H1 (cell line): ENCODE data around the gene CLCN5. TPM values are rescaled to one million over a fixed set of nuclear protein-coding genes. Genes with fewer than 3 reads are reported as not detected.
A peak's percentile ranks its signal among the peaks of the same experiment; 100 is the strongest.

Experiments used
- CTCF ChIA-PET: fragments of 300-600 bp; sonication (Branson Sonifier 250); formaldehyde crosslinking; loops from one replicate; lab custom pipeline; 2021; ENCODE audit not compliant: partially characterized antibody; lab: Charles Lee
- POLR2A ChIA-PET: fragments of 300-600 bp; sonication (Branson Sonifier 250); formaldehyde crosslinking; loops from one replicate; lab custom pipeline; 2021; ENCODE audit warnings: inconsistent platforms; ENCODE audit not compliant: partially characterized antibody; lab: Charles Lee
- DNase-seq, 2 experiments: peaks; one replicate each; pipeline versions ENCODE4 v3.0.0 to v3.0.0-alpha.2; 2010 to 2022; ENCODE audit warnings: low spot score in 2 of 2, low read depth in 1 of 2, mixed read lengths in 1 of 2
- FAIRE-seq: peaks from 2 replicates; lab custom pipeline; 2011; peaks lifted over from hg19 to GRCh38; lab: Jason Lieb, UNC
- H2AFZ ChIP-seq: 2 replicates; pipeline ENCODE4 v1.8.1; 2012; ENCODE audit warnings: low read length, inconsistent platforms
- H2AK5ac ChIP-seq: 2 replicates; pipeline ENCODE4 v1.6.1; 2013; ENCODE audit warnings: low read depth, low read length
- H2BK120ac ChIP-seq: replicated peaks from 2 replicates; pipeline ENCODE3; 2013; ENCODE audit warnings: low read depth, low read length, inconsistent platforms
- H2BK12ac ChIP-seq: 2 replicates; pipeline ENCODE4 v1.6.1; 2013; ENCODE audit warnings: low read depth, low read length
- H2BK15ac ChIP-seq: 2 replicates; pipeline ENCODE4 v1.6.1; 2013; ENCODE audit warnings: low read length
- H2BK20ac ChIP-seq: 2 replicates; pipeline ENCODE4 v1.6.1; 2013; ENCODE audit warnings: low read length
- H2BK5ac ChIP-seq: 2 replicates; pipeline ENCODE4 v1.6.1; 2013; ENCODE audit warnings: low read depth, low read length
- H3K14ac ChIP-seq: 2 replicates; pipeline ENCODE4 v1.6.1; 2013; ENCODE audit warnings: inconsistent platforms; ENCODE audit not compliant: insufficient read length
- H3K18ac ChIP-seq: 2 replicates; pipeline ENCODE4 v1.6.1; 2013; ENCODE audit warnings: low read length; ENCODE audit errors: extremely low read depth
- H3K23ac ChIP-seq: 2 replicates; pipeline ENCODE4 v1.6.1; 2013; ENCODE audit warnings: inconsistent platforms; ENCODE audit not compliant: insufficient read length
- H3K23me2 ChIP-seq: 2 replicates; pipeline ENCODE4 v1.6.1; 2013; ENCODE audit warnings: low read depth, low read length
- H3K27ac ChIP-seq: 2 replicates; pipeline ENCODE4 v1.6.1; 2011; ENCODE audit warnings: low read depth, low read length, inconsistent platforms
- H3K27me3 ChIP-seq, 4 experiments: replicated peaks in 1 of 4; 1 replicate in 1 of 4; 2 replicates in 3 of 4; pipeline versions ENCODE4 v1.6.1 to v1.8.1; 2011 to 2013; ENCODE audit warnings: low read length in 3 of 4, mild to moderate bottlenecking in 3 of 4, inconsistent platforms in 2 of 4, mixed read lengths in 2 of 4, moderate library complexity in 1 of 4; ENCODE audit not compliant: control insufficient read depth in 3 of 4, insufficient read depth in 3 of 4; ENCODE audit errors: extremely low read depth in 1 of 4
- H3K36me3 ChIP-seq, 4 experiments: 2 replicates each; pipeline versions ENCODE4 v1.6.1 to v1.8.1; 2011 to 2013; ENCODE audit warnings: mild to moderate bottlenecking in 4 of 4, low read length in 3 of 4, moderate library complexity in 2 of 4, control low read depth in 1 of 4, inconsistent platforms in 1 of 4; ENCODE audit not compliant: insufficient read depth in 4 of 4, control insufficient read depth in 2 of 4
- H3K4ac ChIP-seq: replicated peaks from 2 replicates; pipeline ENCODE3; 2013; ENCODE audit warnings: low read length, low read depth, mixed read lengths, inconsistent platforms; ENCODE audit not compliant: insufficient read length
- H3K4me1 ChIP-seq, 4 experiments: replicated peaks in 1 of 4; 1 replicate in 1 of 4; 2 replicates in 3 of 4; pipeline versions ENCODE4 v1.6.1 to v1.8.1; 2011 to 2013; ENCODE audit warnings: low read length in 3 of 4, inconsistent platforms in 2 of 4, mixed read lengths in 1 of 4; ENCODE audit not compliant: insufficient read depth in 4 of 4, control insufficient read depth in 3 of 4
- H3K4me2 ChIP-seq, 2 experiments: 2 replicates each; pipeline versions ENCODE4 v1.6.1 to v1.8.1; 2011 to 2013; ENCODE audit warnings: low read depth in 2 of 2, low read length in 2 of 2, control low read depth in 1 of 2, inconsistent platforms in 1 of 2, mild to moderate bottlenecking in 1 of 2; ENCODE audit not compliant: insufficient read depth in 1 of 2
- H3K4me3 ChIP-seq, 4 experiments: fragments of 200-600, 300-600 bp in 1 of 4; sonication (generic), shearing (Covaris generic), sonication (Bioruptor Twin) in 1 of 4; 2 replicates each; pipeline versions ENCODE4 v1.5.1 to v1.8.1; 2011 to 2016; ENCODE audit warnings: low read length in 4 of 4, low read depth in 3 of 4, control low read depth in 2 of 4, inconsistent platforms in 2 of 4, mild to moderate bottlenecking in 2 of 4, mixed read lengths in 1 of 4, moderate library complexity in 1 of 4; ENCODE audit not compliant: insufficient read depth in 2 of 4; ENCODE audit errors: extremely low read depth in 1 of 4
- H3K56ac ChIP-seq: replicated peaks from 2 replicates; pipeline ENCODE3; 2013; ENCODE audit warnings: low read depth, mild to moderate bottlenecking, mixed read lengths, low read length, inconsistent platforms; ENCODE audit not compliant: insufficient read length
- H3K79me1 ChIP-seq: 2 replicates; pipeline ENCODE4 v1.6.1; 2013; ENCODE audit warnings: low read depth, low read length, control low read depth
- H3K79me2 ChIP-seq, 2 experiments: 2 replicates each; pipeline versions ENCODE4 v1.6.1 to v1.8.1; 2012 to 2013; ENCODE audit warnings: low read length in 2 of 2, mild to moderate bottlenecking in 2 of 2, inconsistent platforms in 1 of 2; ENCODE audit not compliant: insufficient read depth in 2 of 2, control insufficient read depth in 1 of 2
- H3K9ac ChIP-seq, 4 experiments: replicated peaks in 1 of 4; 1 replicate in 1 of 4; 2 replicates in 3 of 4; pipeline versions ENCODE4 v1.6.1 to v1.8.1; 2011 to 2013; ENCODE audit warnings: low read depth in 3 of 4, low read length in 3 of 4, control low read depth in 2 of 4, mild to moderate bottlenecking in 2 of 4, moderate library complexity in 2 of 4, inconsistent platforms in 1 of 4; ENCODE audit errors: extremely low read depth in 1 of 4
- H3K9me3 ChIP-seq, 2 experiments: 2 replicates each; pipeline versions ENCODE4 v1.6.1 to v1.8.1; 2012 to 2013; ENCODE audit warnings: mild to moderate bottlenecking in 2 of 2, moderate library complexity in 2 of 2, control low read depth in 1 of 2, inconsistent platforms in 1 of 2, low read depth in 1 of 2, low read length in 1 of 2, mixed read lengths in 1 of 2; ENCODE audit not compliant: insufficient read depth in 2 of 2
- H4K20me1 ChIP-seq, 2 experiments: replicated peaks in 1 of 2; 2 replicates each; pipeline versions ENCODE3 to v1.8.1; 2011 to 2013; ENCODE audit warnings: inconsistent platforms in 2 of 2, low read length in 2 of 2, mild to moderate bottlenecking in 1 of 2; ENCODE audit not compliant: insufficient read depth in 2 of 2, control insufficient read depth in 1 of 2
- H4K5ac ChIP-seq: 2 replicates; pipeline ENCODE4 v1.6.1; 2013; ENCODE audit warnings: low read length, low read depth, mixed read lengths, inconsistent platforms; ENCODE audit not compliant: insufficient read length
- H4K8ac ChIP-seq: 2 replicates; pipeline ENCODE4 v1.8.0; 2013; ENCODE audit warnings: mild to moderate bottlenecking, moderate library complexity, low read length, inconsistent platforms; ENCODE audit not compliant: insufficient read depth; ENCODE audit errors: extremely low read depth
- H4K91ac ChIP-seq: replicated peaks from 2 replicates; pipeline ENCODE3; 2013; ENCODE audit warnings: low read length, mixed read lengths, inconsistent platforms; ENCODE audit not compliant: insufficient read length
- SP1 ChIP-seq: IDR thresholded peaks from 2 replicates; pipeline ENCODE4 v1.6.1; 2011; ENCODE audit warnings: low read depth, low read length
- WGBS, 2 experiments: shearing (Covaris generic) in 1 of 2; methylation state at CpG; one replicate each; pipeline versions ENCODE4 v1.1.6 to v1.1.7; 2013 to 2015; ENCODE audit warnings: low lambda C conversion rate in 2 of 2, mixed read lengths in 2 of 2, inconsistent platforms in 1 of 2, low coverage in 1 of 2, missing lambda C conversion rate in 1 of 2; ENCODE audit not compliant: insufficient replicate concordance in 2 of 2, insufficient coverage in 1 of 2, insufficient read length in 1 of 2; ENCODE audit errors: extremely low coverage in 1 of 2, missing lambda C conversion rate in 1 of 2; 5-methylcytosine and 5-hydroxymethylcytosine counted together
- polyA plus RNA-seq, 7 experiments: library from polyadenylated mRNA; depleted of rRNA in 3 of 7; stranded (reverse) in 5 of 7; unstranded in 2 of 7; fragments of >200 nt in 5 of 7; fragments of 200-250 nt in 2 of 7; gene quantifications; 1 replicate in 5 of 7; 2 replicates in 1 of 7; 4 replicates in 1 of 7; pipeline versions ENCODE4 v1.2.1 to v1.2.3, GENCODE V29; 2011 to 2013; ENCODE audit warnings: missing spikeins in 2 of 7, mixed read lengths in 2 of 7
- total RNA-seq: library from RNA; stranded (reverse); fragmentation: NEBNext Ultra II Directional; extraction: Animal tissue kit (Norgen Biotek cat#: 25700); gene quantifications from 2 replicates; pipeline ENCODE4 v1.2.1, GENCODE V29; 2021
- TF ChIP-seq, protein P1 (sequence below): IDR thresholded peaks from 2 replicates; pipeline ENCODE4 v1.6.1; 2012; ENCODE audit warnings: low read length, inconsistent platforms

CLCN5 gene
- total and polyA plus RNA-seq, 2 of the 8 experiments (the other 6 are each of a cell fraction or from before 2014, with no cell fraction given), result 4.2 to 9.7 TPM

DNA sequence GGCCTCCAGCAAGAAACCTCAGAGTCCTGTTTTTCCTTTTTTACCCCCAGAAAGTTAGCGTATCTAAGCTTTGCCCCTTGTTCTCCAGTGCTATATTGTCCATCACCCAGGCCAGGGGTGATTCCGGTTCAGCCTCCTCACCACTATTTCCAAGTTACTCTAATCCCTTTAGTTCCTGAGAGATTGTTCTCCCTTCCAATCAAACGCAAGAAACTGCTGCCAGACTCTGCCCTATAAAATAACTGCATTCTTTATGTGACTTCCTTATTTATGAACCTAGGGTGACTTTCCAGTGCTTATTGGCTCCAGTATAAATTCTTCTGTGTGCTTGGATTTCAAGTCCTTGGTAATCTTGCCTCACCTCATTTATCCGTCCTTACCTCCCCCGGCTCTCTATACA lies 65.7 kb downstream of the CLCN5 start:
- Histone ChIP-seq H3K27ac (no peak overlapping the region), H3K9ac (no peak overlapping the region), H3K56ac (no peak overlapping the region), H2AFZ (no peak overlapping the region), H3K4ac (no peak overlapping the region), H3K9me3 (no peaks in the 10 kb centered on the region), H2BK12ac (no peak overlapping the region), H2BK5ac (no peak overlapping the region), H4K5ac (no peak overlapping the region), H2AK5ac (no peak overlapping the region), H3K23ac (no peak overlapping the region), H3K79me1 (no peaks in the 10 kb centered on the region), H3K14ac (no peak overlapping the region), H2BK15ac (no peak overlapping the region), H4K8ac (no peak overlapping the region), H3K4me1 (no peaks in the 10 kb centered on the region), H3K4me3 (no peak overlapping the region), H3K23me2 (no peaks in the 10 kb centered on the region), H2BK120ac (no peak overlapping the region), H2BK20ac (no peak overlapping the region), H3K36me3 (no peaks in the 10 kb centered on the region), H3K18ac (no peak overlapping the region), H3K27me3 (no peaks in the 10 kb centered on the region), H4K91ac (no peak overlapping the region), H3K4me2 (no peak overlapping the region), H3K79me2 (no peaks in the 10 kb centered on the region), H4K20me1 (no peaks in the 10 kb centered on the region)
- no peak for DNase-seq
- ChIA-PET CTCF (interaction anchor here (1.1 kb wide), 1 partner anchor 69 kb away, joined by 4 read pairs; no protein-coding TSS in a partner anchor), POLR2A (interaction anchor here (1.1 kb wide), 1 partner anchor 13 kb away, joined by 3 read pairs; no protein-coding TSS in a partner anchor)
- 71% methylated on average over 5 of the region's 5 CpGs; no CpG with 5 or more reads in 1 of the 2 experiments for WGBS, 2 experiments
- TF ChIP-seq, protein P1, sequence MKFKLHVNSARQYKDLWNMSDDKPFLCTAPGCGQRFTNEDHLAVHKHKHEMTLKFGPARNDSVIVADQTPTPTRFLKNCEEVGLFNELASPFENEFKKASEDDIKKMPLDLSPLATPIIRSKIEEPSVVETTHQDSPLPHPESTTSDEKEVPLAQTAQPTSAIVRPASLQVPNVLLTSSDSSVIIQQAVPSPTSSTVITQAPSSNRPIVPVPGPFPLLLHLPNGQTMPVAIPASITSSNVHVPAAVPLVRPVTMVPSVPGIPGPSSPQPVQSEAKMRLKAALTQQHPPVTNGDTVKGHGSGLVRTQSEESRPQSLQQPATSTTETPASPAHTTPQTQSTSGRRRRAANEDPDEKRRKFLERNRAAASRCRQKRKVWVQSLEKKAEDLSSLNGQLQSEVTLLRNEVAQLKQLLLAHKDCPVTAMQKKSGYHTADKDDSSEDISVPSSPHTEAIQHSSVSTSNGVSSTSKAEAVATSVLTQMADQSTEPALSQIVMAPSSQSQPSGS, result no peak
- peak; percentile 77 for TF ChIP-seq SP1
- FAIRE-seq, result no peak
